Uterus (tissue), 4 donors: Measurements from ENCODE around the gene CUTA. TPM values are rescaled to one million over a fixed set of nuclear protein-coding genes. Genes with fewer than 3 reads are reported as not detected.

Source experiments
- DNase-seq, 2 donors: peaks; one replicate each; pipeline ENCODE4 v3.0.0-alpha.2; 2019 to 2020
- H3K27ac ChIP-seq, 2 donors: fragments of 200-600 bp; sonication (generic); 1 replicate in 1 of 2; 2 replicates in 1 of 2; pipeline ENCODE4 v1.5.1; 2016 to 2018
- H3K27me3 ChIP-seq, 2 donors: fragments of 200-600 bp; sonication (generic); one replicate each; pipeline ENCODE4 v1.5.1; 2018 to 2019; ENCODE audit warnings: control low read depth in 1 of 2
- H3K36me3 ChIP-seq, 2 donors: fragments of 200-600 bp; sonication (generic); one replicate each; pipeline ENCODE4 v1.5.1; 2019; ENCODE audit warnings: control low read depth in 1 of 2
- H3K4me1 ChIP-seq, 2 donors: fragments of 200-600 bp; sonication (generic); one replicate each; pipeline ENCODE4 v1.5.1; 2018 to 2019; ENCODE audit warnings: control low read depth in 1 of 2
- H3K4me3 ChIP-seq, 2 donors: fragments of 200-600 bp; sonication (generic); 1 replicate in 1 of 2; 2 replicates in 1 of 2; pipeline ENCODE4 v1.5.1; 2018 to 2019; ENCODE audit warnings: mild to moderate bottlenecking in 1 of 2
- H3K9me3 ChIP-seq, 2 donors: fragments of 200-600 bp; sonication (generic); one replicate each; pipeline ENCODE4 v1.5.1; 2019; ENCODE audit warnings: control low read depth in 1 of 2
- CTCF ChIP-seq, 4 experiments: fragments of 200-600 bp in 2 of 4; fragments of 450-650 bp in 2 of 4; sonication (generic) in 2 of 4; IDR thresholded peaks; one replicate each; pipeline ENCODE4 v1.5.1; 2016 to 2019; ENCODE audit warnings: antibody characterized with exemption in 4 of 4, mild to moderate bottlenecking in 2 of 4, moderate library complexity in 1 of 4
- POLR2A ChIP-seq, 2 donors: fragments of 450-650 bp; IDR thresholded peaks; one replicate each; pipeline ENCODE4 v1.6.1; 2016; ENCODE audit warnings: antibody characterized with exemption in 2 of 2, mild to moderate bottlenecking in 1 of 2, moderate library complexity in 1 of 2
- intact Hi-C: fragments of 100-400 bp; cut with DNase I; formaldehyde crosslinking; loops from one replicate; pipeline ENCODE4 v1.15.1; 2023; ENCODE audit warnings: low total_unique reads
- total RNA-seq, 4 donors: library from RNA; depleted of rRNA in 3 of 4; stranded (reverse); fragments of >200 nt in 3 of 4; gene quantifications; one replicate each; pipeline versions ENCODE4 v1.1.0 to v1.2.4, GENCODE V29; 2014 to 2023
- donor health status: DM: yes; HTN: yes; CAD: no.

The CUTA gene
- total RNA-seq, 4 donors from 2014 or later = 10.8 to 135 (median 72.7) TPM

GRCh38 chr6:33432546-33432945, 14.6 kb upstream of the CUTA start:
- Histone ChIP-seq H3K27ac (peak overlapping the region; percentile 83 to 88), H3K9me3 (no peaks in the 10 kb centered on the region), H3K36me3 (no peaks in the 10 kb centered on the region), H3K27me3 (no peaks in the 10 kb centered on the region), H3K4me1 (peaks cover 3 to 22% of the 10 kb centered on the region in 2 donors), H3K4me3 (no peak overlapping the region)
- no peak for DNase-seq
- intact Hi-C loops = no loop called here
- TF ChIP-seq CTCF (IDR thresholded peaks at IDR 0.05) (no peak), POLR2A (IDR thresholded peaks at IDR 0.05) (no peak)

DNA sequence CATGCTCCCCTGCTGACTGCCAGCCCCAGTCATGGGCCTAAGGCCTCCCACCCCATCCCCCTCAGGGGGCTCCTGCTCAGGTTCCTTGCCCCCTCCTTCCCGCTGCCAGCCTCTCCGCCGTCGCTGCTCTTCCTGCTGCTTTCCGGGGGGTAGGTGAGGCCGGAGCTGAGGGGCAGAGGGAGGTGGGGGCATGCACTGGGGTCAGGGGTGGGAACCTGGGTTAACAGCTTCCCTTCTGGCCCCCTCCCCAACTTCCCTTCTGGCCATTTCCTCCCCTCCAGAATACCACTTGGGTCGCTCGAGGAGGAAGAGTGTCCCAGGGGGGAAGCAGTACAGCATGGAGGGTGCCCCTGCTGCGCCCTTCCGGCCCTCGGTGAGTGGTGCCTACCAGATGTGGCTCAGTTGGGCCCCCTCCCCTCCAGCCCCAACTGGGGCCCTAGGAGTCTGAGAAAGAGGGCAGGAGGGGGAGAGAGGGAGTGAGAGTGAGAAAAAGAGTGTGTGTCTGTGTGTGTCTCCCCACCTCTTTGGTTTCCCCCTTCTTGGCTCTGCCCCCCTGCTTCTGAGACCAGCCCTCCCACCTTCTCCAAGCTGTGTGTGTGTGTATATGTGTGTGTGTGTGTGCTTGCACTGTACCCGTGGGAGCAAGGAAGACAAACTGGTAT, 14.1 kb upstream of the CUTA start:
- intact Hi-C loops = no loop called here
- Histone ChIP-seq H3K27ac (peak overlapping the region; percentile 83 to 88), H3K4me3 (no peak overlapping the region), H3K4me1 (peaks cover 3 to 22% of the 10 kb centered on the region in 2 donors), H3K36me3 (no peaks in the 10 kb centered on the region), H3K9me3 (no peaks in the 10 kb centered on the region), H3K27me3 (no peaks in the 10 kb centered on the region)
- no peak for DNase-seq
- TF ChIP-seq CTCF (IDR thresholded peaks at IDR 0.05) (no peak), POLR2A (IDR thresholded peaks at IDR 0.05) (no peak)

DNA sequence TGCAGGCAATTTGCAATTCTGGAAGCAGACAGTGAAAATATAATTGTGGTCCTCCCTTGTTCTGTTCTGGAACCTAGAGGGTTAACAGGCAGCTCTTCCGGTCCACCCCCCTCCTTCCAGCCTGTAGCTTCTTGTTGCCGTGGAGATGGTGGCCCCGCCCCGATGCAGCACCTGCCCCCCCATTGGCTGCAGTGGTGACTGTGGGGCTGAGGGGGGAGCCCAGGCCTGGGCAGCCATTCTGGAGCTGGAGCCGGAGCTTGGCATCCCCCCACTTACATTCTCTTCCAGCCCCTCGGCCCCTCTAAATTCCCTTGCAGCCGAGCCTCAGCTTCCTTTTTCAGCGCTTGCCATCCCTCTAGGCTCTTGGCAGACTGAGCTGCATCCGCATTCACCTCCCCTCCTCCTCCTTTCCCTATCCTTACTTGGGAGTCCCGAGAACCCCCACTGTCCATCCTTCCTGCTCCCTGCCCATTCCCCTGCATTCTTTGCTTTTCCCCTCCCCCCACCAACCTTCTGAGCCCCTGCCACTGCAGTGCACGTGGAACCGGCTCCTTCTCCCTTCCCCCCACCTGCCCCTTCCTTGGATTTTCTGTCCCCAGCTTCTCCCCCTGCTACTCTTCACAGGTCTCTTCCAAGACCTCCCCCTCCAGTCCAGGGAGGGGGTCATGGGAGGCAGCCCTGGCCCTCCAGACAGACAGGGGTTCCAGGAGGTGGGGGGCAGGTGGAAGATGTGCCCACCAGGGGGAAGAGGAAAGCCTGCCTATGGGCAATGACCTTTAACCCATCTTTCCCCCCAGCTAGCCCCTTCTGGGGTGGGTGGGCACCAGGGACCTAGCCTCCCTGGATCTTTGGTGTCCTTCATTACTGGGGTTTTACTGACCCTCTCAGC, 13.3 kb upstream of the CUTA start:
- Histone ChIP-seq H3K4me1 (peaks cover 3 to 22% of the 10 kb centered on the region in 2 donors), H3K27ac (peak overlapping the region; percentile 83 to 88), H3K27me3 (no peaks in the 10 kb centered on the region), H3K4me3 (no peak overlapping the region), H3K9me3 (no peaks in the 10 kb centered on the region), H3K36me3 (no peaks in the 10 kb centered on the region)
- DNase-seq = peak; percentile 73 to 79
- intact Hi-C loops = no loop called here
- TF ChIP-seq POLR2A (IDR thresholded peaks at IDR 0.05) = no peak
- TF ChIP-seq CTCF (IDR thresholded peaks at IDR 0.05) = no peak

GRCh38 chr6:33430334-33430733, 12.4 kb upstream of the CUTA start:
- Histone ChIP-seq H3K36me3 (no peaks in the 10 kb centered on the region), H3K4me1 (peaks cover 3 to 22% of the 10 kb centered on the region in 2 donors), H3K9me3 (no peaks in the 10 kb centered on the region), H3K4me3 (no peak overlapping the region), H3K27me3 (no peaks in the 10 kb centered on the region), H3K27ac (peak overlapping the region; percentile 83 to 88)
- no peak for DNase-seq
- TF ChIP-seq CTCF (IDR thresholded peaks at IDR 0.05) = no peak
- intact Hi-C loops = no loop called here

DNA sequence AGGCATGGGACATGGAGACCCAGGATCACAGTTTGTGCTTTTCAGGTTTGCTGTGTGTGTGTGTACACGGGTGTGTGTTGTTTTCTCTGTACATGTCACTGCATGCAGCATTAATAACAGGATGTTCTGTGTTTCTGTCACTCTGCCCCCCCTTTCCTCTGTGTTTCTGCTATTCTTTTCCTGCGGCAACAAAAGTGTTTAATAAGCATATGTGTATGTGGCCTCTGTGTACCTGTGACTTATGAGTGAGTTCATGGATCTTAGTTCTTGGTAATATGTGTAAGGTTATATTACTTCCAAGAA, 11.8 kb upstream of the CUTA start:
- Histone ChIP-seq H3K4me3 (no peak overlapping the region), H3K4me1 (peaks cover 6 to 27% of the 10 kb centered on the region in 2 donors), H3K27me3 (no peaks in the 10 kb centered on the region), H3K9me3 (no peaks in the 10 kb centered on the region), H3K27ac (peak overlapping the region in 1 of 2 donors; percentile 99), H3K36me3 (no peaks in the 10 kb centered on the region)
- intact Hi-C loops = loop anchor here (10.0 kb wide), 1 partner anchor 135 kb away; the partner anchor contains the start of gene RGL2
- TF ChIP-seq CTCF (IDR thresholded peaks at IDR 0.05) (no peak), POLR2A (IDR thresholded peaks at IDR 0.05) (no peak)
- no peak for DNase-seq
